K562 (cell line): ENCODE data around the gene GRK4. TPM values are rescaled to one million over a fixed set of nuclear protein-coding genes. Genes with fewer than 3 reads are reported as not detected.

Source experiments
- ATAC-seq: fragments of 200-7000 bp; cut with Tn5 transposase; 3 replicates; pipeline ENCODE4 v1.9.1; 2020; ENCODE audit warnings: moderate library complexity
- BruUV-seq: library from RNA; stranded (reverse); fragments of 400-500 nt; replicated peaks from 2 replicates; lab custom pipeline; 2021; lab: Mats Ljungman, UMichigan
- CTCF ChIA-PET: fragments of 300-600 bp; formaldehyde crosslinking; extraction: SDS; loops from one replicate; lab custom pipeline; 2021; ENCODE audit warnings: low intra/inter-chr PET ratio; lab: Yijun Ruan, JAX
- POLR2A ChIA-PET: fragments of 300-600, 350-650 bp; sonication (Branson Sonifier 250); formaldehyde crosslinking; extraction: SDS; loops from one replicate; lab custom pipeline; 2021; ENCODE audit warnings: antibody characterized with exemption, inconsistent platforms; lab: Yijun Ruan, JAX
- DNase-seq, 4 experiments: peaks; one replicate each; pipeline versions ENCODE4 v3.0.0 to v3.0.0-alpha.2; 2011 to 2018; ENCODE audit warnings: low spot score in 3 of 4, mixed read lengths in 3 of 4; ENCODE audit errors: extremely low read depth in 1 of 4
- FAIRE-seq: peaks from 2 replicates; lab custom pipeline; 2011; peaks lifted over from hg19 to GRCh38; lab: Jason Lieb, UNC
- H2AFZ ChIP-seq: 2 replicates; pipeline ENCODE4 v1.6.0; 2011; ENCODE audit warnings: low read depth, low read length, control low read depth, inconsistent platforms
- H3K27ac ChIP-seq: fragments of 200-600 bp; 3 replicates; pipeline ENCODE4 v1.8.0; 2011; ENCODE audit warnings: low read depth, mild to moderate bottlenecking, control low read depth, inconsistent platforms, low read length, moderate library complexity, mixed read lengths; ENCODE audit errors: extremely low read depth
- H3K27me3 ChIP-seq, 2 experiments: fragments of 300-600 bp in 1 of 2; 2 replicates in 1 of 2; 3 replicates in 1 of 2; pipeline versions ENCODE4 v1.6.0 to v1.8.0; 2011; ENCODE audit warnings: inconsistent platforms in 2 of 2, low read length in 2 of 2, mild to moderate bottlenecking in 1 of 2, mixed read lengths in 1 of 2, moderate library complexity in 1 of 2; ENCODE audit not compliant: control insufficient read depth in 2 of 2, insufficient read depth in 2 of 2
- H3K36me3 ChIP-seq: fragments of 300-600 bp; 3 replicates; pipeline ENCODE4 v1.8.0; 2011; ENCODE audit warnings: mild to moderate bottlenecking, low read length, inconsistent platforms; ENCODE audit not compliant: control insufficient read depth, insufficient read depth
- H3K4me1 ChIP-seq, 2 experiments: fragments of 200-600 bp in 1 of 2; replicated peaks in 1 of 2; 2 replicates in 1 of 2; 3 replicates in 1 of 2; pipeline versions ENCODE4 v1.5.1 to v1.8.0; 2011; ENCODE audit warnings: inconsistent platforms in 2 of 2, low read length in 2 of 2, mild to moderate bottlenecking in 1 of 2, mixed read lengths in 1 of 2, moderate library complexity in 1 of 2; ENCODE audit not compliant: control insufficient read depth in 2 of 2, insufficient read depth in 2 of 2
- H3K4me2 ChIP-seq: 2 replicates; pipeline ENCODE4 v1.6.1; 2011; ENCODE audit warnings: low read length, control low read depth, inconsistent platforms, mixed read lengths; ENCODE audit not compliant: insufficient read depth
- H3K4me3 ChIP-seq: fragments of 200-600 bp; sonication (generic), shearing (Covaris generic); 2 replicates; pipeline ENCODE4 v1.5.1; 2016; ENCODE audit warnings: control low read depth, inconsistent platforms
- H3K79me2 ChIP-seq: fragments of 200-600 bp; 3 replicates; pipeline ENCODE4 v1.8.0; 2011; ENCODE audit warnings: low read length, inconsistent platforms; ENCODE audit not compliant: control insufficient read depth, insufficient read depth
- H3K9ac ChIP-seq, 2 experiments: 2 replicates each; pipeline versions ENCODE4 v1.6.0 to v1.6.1; 2011; ENCODE audit warnings: low read depth in 2 of 2, low read length in 2 of 2, control low read depth in 1 of 2, inconsistent platforms in 1 of 2, mild to moderate bottlenecking in 1 of 2, mixed read lengths in 1 of 2; ENCODE audit not compliant: insufficient read depth in 1 of 2
- H3K9me1 ChIP-seq: one replicate; pipeline ENCODE4 v1.6.0; 2011; ENCODE audit warnings: inconsistent platforms, mild to moderate bottlenecking, low read length, moderate library complexity; ENCODE audit not compliant: control insufficient read depth, insufficient read depth
- H3K9me3 ChIP-seq: replicated peaks from 2 replicates; pipeline ENCODE4 v1.5.1; 2011; ENCODE audit warnings: low read depth, low read length, inconsistent platforms; ENCODE audit not compliant: control insufficient read depth, insufficient read depth
- H4K20me1 ChIP-seq: replicated peaks from 2 replicates; pipeline ENCODE4 v1.6.1; 2011; ENCODE audit warnings: low read length, inconsistent platforms, mixed read lengths; ENCODE audit not compliant: control insufficient read depth, insufficient read depth
- CBFA2T2 ChIP-seq: fragments of 450-650 bp; conservative IDR thresholded peaks from 2 replicates; pipeline ENCODE4 v1.6.1; 2017; ENCODE audit warnings: mild to moderate bottlenecking
- CEBPG ChIP-seq, 3 experiments: fragments of 200-800 bp in 1 of 3; sonication (Bioruptor generic) in 1 of 3; sonication (generic) in 1 of 3; formaldehyde crosslinking in 1 of 3; IDR thresholded peaks in 2 of 3; conservative IDR thresholded peaks in 1 of 3; 2 replicates each; pipeline versions ENCODE4 v1.6.1 to v1.8.0; 2016 to 2022; ENCODE audit warnings: missing compliant biosample characterization in 2 of 3, missing genetic modification characterization in 2 of 3, mild to moderate bottlenecking in 1 of 3, missing genetic modification reagents in 1 of 3
- FOSL1 ChIP-seq: fragments of 200-800 bp; sonication (Bioruptor generic); conservative IDR thresholded peaks from 2 replicates; pipeline ENCODE4 v1.6.1; 2016; ENCODE audit warnings: missing genetic modification characterization, missing compliant biosample characterization
- IRF2 ChIP-seq: sonication (generic); formaldehyde crosslinking; IDR thresholded peaks from 2 replicates; pipeline ENCODE4 v1.8.1; 2022; ENCODE audit warnings: mild to moderate bottlenecking, missing genetic modification reagents
- NR2C1 ChIP-seq, 2 experiments: fragments of 450-650 bp; IDR thresholded peaks; 2 replicates each; pipeline ENCODE4 v1.6.1; 2017; ENCODE audit warnings: mild to moderate bottlenecking in 2 of 2, antibody characterized with exemption in 1 of 2, inconsistent platforms in 1 of 2, missing compliant biosample characterization in 1 of 2, missing genetic modification characterization in 1 of 2
- NR2C2 ChIP-seq, 2 experiments: fragments of 200-800 bp in 1 of 2; sonication (Bioruptor generic) in 1 of 2; sonication (generic) in 1 of 2; formaldehyde crosslinking in 1 of 2; IDR thresholded peaks; 2 replicates each; pipeline versions ENCODE4 v1.6.1 to v1.8.0; 2016 to 2022; ENCODE audit warnings: mild to moderate bottlenecking in 1 of 2, missing compliant biosample characterization in 1 of 2, missing genetic modification characterization in 1 of 2, missing genetic modification reagents in 1 of 2
- PREB ChIP-seq: sonication (generic); formaldehyde crosslinking; IDR thresholded peaks from 2 replicates; pipeline ENCODE4 v1.8.1; 2023; ENCODE audit warnings: mild to moderate bottlenecking, missing genetic modification reagents
- XRCC5 ChIP-seq: fragments of 200-400 bp; formaldehyde crosslinking; IDR thresholded peaks from 2 replicates; pipeline ENCODE4 v1.6.1; 2017; ENCODE audit warnings: low read depth, mild to moderate bottlenecking, low read length
- ZNF232 ChIP-seq: sonication (generic); formaldehyde crosslinking; IDR thresholded peaks from 2 replicates; pipeline ENCODE4 v1.8.0; 2022; ENCODE audit warnings: mild to moderate bottlenecking, missing genetic modification reagents
- WGBS: fragments of 100-300 bp; shearing (Covaris generic); methylation state at CpG from one replicate; pipeline ENCODE4 v1.1.6; 2016; ENCODE audit warnings: low coverage, mixed read lengths; ENCODE audit not compliant: insufficient coverage; ENCODE audit errors: missing lambda C conversion rate; 5-methylcytosine and 5-hydroxymethylcytosine counted together
- in situ Hi-C: fragments of 300-500 bp; cut with MboI; formaldehyde crosslinking; loops from 4 replicates; pipeline ENCODE4 v1.15.0; 2018; ENCODE audit warnings: inconsistent platforms, mixed read lengths
- intact Hi-C: fragments of 100-400 bp; cut with micrococcal nuclease; formaldehyde crosslinking; loops from 2 replicates; pipeline ENCODE4 v1.14.2; 2022
- polyA plus RNA-seq, 8 experiments: library from polyadenylated mRNA; depleted of rRNA in 4 of 8; stranded (reverse) in 5 of 8; unstranded in 3 of 8; fragments of >200 nt; fragmentation: Nextera tagmentation in 2 of 8; fragmentation: Illumina TruSeq in 1 of 8; extraction: Ambion mirVana in 2 of 8; extraction: Trizol in 1 of 8; gene quantifications; 2 replicates each; pipeline versions ENCODE4 v1.2.1 to v1.2.3, GENCODE V29; 2011 to 2014; ENCODE audit warnings: inconsistent platforms in 1 of 8, missing spikeins in 1 of 8
- total RNA-seq, 7 experiments: library from RNA; depleted of rRNA in 6 of 7; stranded (reverse); fragments of >200 nt in 6 of 7; fragmentation: Illumina TruSeq in 2 of 7; extraction: Trizol in 2 of 7; gene quantifications; 2 replicates each; pipeline versions ENCODE4 v1.2.1 to v1.2.3, GENCODE V29; 2011 to 2021; ENCODE audit warnings: low replicate concordance in 1 of 7
- TF ChIP-seq, protein P1 (sequence below), 2 experiments: fragments of 450-650 bp; formaldehyde crosslinking in 1 of 2; IDR thresholded peaks; 2 replicates each; pipeline versions ENCODE4 v1.4.0 to v1.6.1; 2014 to 2020; ENCODE audit warnings: mild to moderate bottlenecking in 2 of 2, borderline replicate concordance in 1 of 2, low read depth in 1 of 2

Gene GRK4
- total and polyA plus RNA-seq, 9 of the 15 experiments (the other 6 are each of a cell fraction or from before 2014, with no cell fraction given) = 1.1 to 4.8 (median 2.6) TPM

DNA sequence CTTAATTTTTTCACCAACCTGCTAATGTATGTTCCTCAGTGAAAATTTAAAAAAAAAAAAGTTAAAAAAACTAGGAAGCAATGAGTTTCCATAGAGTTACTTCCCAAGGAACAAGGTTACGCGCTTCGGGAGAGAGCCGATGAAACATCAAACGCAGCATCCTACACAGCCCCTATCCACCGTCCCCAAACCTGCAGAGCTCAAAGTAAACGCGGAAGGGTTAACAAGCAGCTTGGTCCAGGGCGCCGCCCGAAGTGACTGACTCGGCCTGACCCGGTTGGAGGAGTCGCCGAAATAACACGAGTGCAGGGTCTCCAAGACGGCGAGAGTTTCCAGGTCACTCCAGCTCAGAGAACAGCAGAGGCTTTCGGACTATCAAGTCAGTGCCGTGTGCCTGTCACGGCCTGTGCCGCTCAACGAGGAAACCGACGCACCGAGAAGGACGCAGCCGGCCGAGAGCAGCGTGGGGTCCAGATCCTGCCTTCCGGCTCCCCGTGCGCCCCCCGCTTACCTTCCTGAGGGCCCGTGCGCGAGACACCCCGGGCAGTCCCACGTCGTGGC, 677 bp upstream of the GRK4 start:
- no TSS peak for BruUV-seq
- H3K27ac ChIP-seq = peak overlapping the region; percentile 91
- H3K9me1 ChIP-seq = no peaks in the 10 kb centered on the region
- H3K27me3 ChIP-seq = no peaks in the 10 kb centered on the region
- peak; percentile 63 for ATAC-seq
- peak overlapping the region; percentile 82 for H3K4me2 ChIP-seq
- peak overlapping the region; percentile 90 to 100 for H3K9ac ChIP-seq
- peak overlapping the region; percentile 90 for H3K4me3 ChIP-seq
- H3K36me3 ChIP-seq = peaks cover 32% of the 10 kb centered on the region
- H2AFZ ChIP-seq = peak overlapping the region; percentile 80
- peaks cover 11% of the 10 kb centered on the region for H4K20me1 ChIP-seq
- H3K4me1 ChIP-seq = peaks cover 20 to 24% of the 10 kb centered on the region in 2 experiments; a peak in 4 of 5 replicates
- intact Hi-C loops = no loop called here
- WGBS = under 1% methylated on average over 39 of the region's 40 CpGs
- ChIA-PET CTCF (interaction anchor here (0.8 kb wide), 1 partner anchor 174 kb away, joined by 3 read pairs; no protein-coding TSS in a partner anchor), POLR2A (interaction anchor here (1.0 to 3.5 kb wide), 7 partner anchors 9 to 127 kb away, joined by 3 to 30 read pairs (median 7); no protein-coding TSS in a partner anchor)
- H3K9me3 ChIP-seq = no peaks in the 10 kb centered on the region
- FAIRE-seq = no peak
- DNase-seq = peak in 2 of 4 experiments; percentile 45 to 73
- in situ Hi-C loops = no loop called here
- peaks cover 56% of the 10 kb centered on the region for H3K79me2 ChIP-seq
- 0 out of 2 replicates have a peak, but pooled peaks have one; percentile 52 for TF ChIP-seq IRF2 (CRISPR knock-in tag)
- TF ChIP-seq ZNF232 (CRISPR knock-in tag) = 0 out of 2 replicates have a peak, but pooled peaks have one; percentile 6
- TF ChIP-seq XRCC5 = 0 out of 2 replicates have a peak, but pooled peaks have one; percentile 2
- peak; percentile 49 for TF ChIP-seq NR2C1 (IDR thresholded peaks at IDR 0.05)
- TF ChIP-seq NR2C1 (tag; IDR thresholded peaks at IDR 0.05) = peak; percentile 59; the same call in 1 of the 2 replicates
- no peak for TF ChIP-seq CBFA2T2
- TF ChIP-seq, protein P1, sequence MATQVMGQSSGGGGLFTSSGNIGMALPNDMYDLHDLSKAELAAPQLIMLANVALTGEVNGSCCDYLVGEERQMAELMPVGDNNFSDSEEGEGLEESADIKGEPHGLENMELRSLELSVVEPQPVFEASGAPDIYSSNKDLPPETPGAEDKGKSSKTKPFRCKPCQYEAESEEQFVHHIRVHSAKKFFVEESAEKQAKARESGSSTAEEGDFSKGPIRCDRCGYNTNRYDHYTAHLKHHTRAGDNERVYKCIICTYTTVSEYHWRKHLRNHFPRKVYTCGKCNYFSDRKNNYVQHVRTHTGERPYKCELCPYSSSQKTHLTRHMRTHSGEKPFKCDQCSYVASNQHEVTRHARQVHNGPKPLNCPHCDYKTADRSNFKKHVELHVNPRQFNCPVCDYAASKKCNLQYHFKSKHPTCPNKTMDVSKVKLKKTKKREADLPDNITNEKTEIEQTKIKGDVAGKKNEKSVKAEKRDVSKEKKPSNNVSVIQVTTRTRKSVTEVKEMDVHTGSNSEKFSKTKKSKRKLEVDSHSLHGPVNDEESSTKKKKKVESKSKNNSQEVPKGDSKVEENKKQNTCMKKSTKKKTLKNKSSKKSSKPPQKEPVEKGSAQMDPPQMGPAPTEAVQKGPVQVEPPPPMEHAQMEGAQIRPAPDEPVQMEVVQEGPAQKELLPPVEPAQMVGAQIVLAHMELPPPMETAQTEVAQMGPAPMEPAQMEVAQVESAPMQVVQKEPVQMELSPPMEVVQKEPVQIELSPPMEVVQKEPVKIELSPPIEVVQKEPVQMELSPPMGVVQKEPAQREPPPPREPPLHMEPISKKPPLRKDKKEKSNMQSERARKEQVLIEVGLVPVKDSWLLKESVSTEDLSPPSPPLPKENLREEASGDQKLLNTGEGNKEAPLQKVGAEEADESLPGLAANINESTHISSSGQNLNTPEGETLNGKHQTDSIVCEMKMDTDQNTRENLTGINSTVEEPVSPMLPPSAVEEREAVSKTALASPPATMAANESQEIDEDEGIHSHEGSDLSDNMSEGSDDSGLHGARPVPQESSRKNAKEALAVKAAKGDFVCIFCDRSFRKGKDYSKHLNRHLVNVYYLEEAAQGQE (IDR thresholded peaks at IDR 0.05; ENCODE audit: borderline replicate concordance) = no peak
- TF ChIP-seq, protein P1 (CRISPR knock-in tag; IDR thresholded peaks at IDR 0.05; ENCODE audit: low read depth) = peak; percentile 66; the same call in 1 of the 2 replicates
- TF ChIP-seq NR2C2 (CRISPR knock-in tag; IDR thresholded peaks at IDR 0.05) = 0 out of 2 replicates have a peak, but pooled peaks have one; percentile 6
- TF ChIP-seq NR2C2 (tag; IDR thresholded peaks at IDR 0.05) = no peak
- peak; percentile 35; the same call in 1 of the 2 replicates for TF ChIP-seq FOSL1 (tag)
- peak; percentile 37; the same call in 1 of the 2 replicates for TF ChIP-seq CEBPG (CRISPR knock-in tag; IDR thresholded peaks at IDR 0.05)
- TF ChIP-seq CEBPG (tag; conservative IDR thresholded peaks at IDR 0.05 in 1 of 2, IDR thresholded peaks at IDR 0.05 in 1 of 2) = no peak
- TF ChIP-seq PREB (CRISPR knock-in tag) = no peak
